Breast epithelium (tissue), 4 donors: ENCODE measurements around the gene GPR17. TPM values are rescaled to one million over a fixed set of nuclear protein-coding genes. Genes with fewer than 3 reads are reported as not detected.
A peak's percentile ranks its signal among the peaks of the same experiment; 100 is the strongest.

Experiments
- DNase-seq, 2 donors: peaks; one replicate each; pipeline ENCODE4 v3.0.0-alpha.2; 2019; ENCODE audit warnings: low spot score in 2 of 2
- H3K27ac ChIP-seq, 2 donors: fragments of 200-600 bp; sonication (generic) in 1 of 2; one replicate each; pipeline ENCODE4 v1.5.1; 2016 to 2019; ENCODE audit warnings: mild to moderate bottlenecking in 1 of 2
- H3K27me3 ChIP-seq, 2 donors: fragments of 200-600 bp; sonication (generic) in 1 of 2; one replicate each; pipeline versions ENCODE4 v1.5.1 to v1.6.0; 2017 to 2019; ENCODE audit warnings: control low read depth in 1 of 2, mild to moderate bottlenecking in 1 of 2
- H3K36me3 ChIP-seq: fragments of 200-600 bp; one replicate; pipeline ENCODE4 v1.5.1; 2019
- H3K4me1 ChIP-seq, 2 donors: fragments of 200-600 bp; sonication (generic); one replicate each; pipeline ENCODE4 v1.5.1; 2016 to 2019; ENCODE audit warnings: control low read depth in 1 of 2
- H3K4me3 ChIP-seq, 3 donors: fragments of 200-600 bp; sonication (generic); 1 replicate in 2 of 3; 2 replicates in 1 of 3; pipeline ENCODE4 v1.5.1; 2016 to 2019; ENCODE audit warnings: mild to moderate bottlenecking in 3 of 3, moderate library complexity in 2 of 3
- H3K9me3 ChIP-seq, 2 donors: fragments of 200-600 bp; sonication (generic) in 1 of 2; one replicate each; pipeline ENCODE4 v1.5.1; 2016 to 2019; ENCODE audit warnings: control low read depth in 1 of 2
- CTCF ChIP-seq, 3 donors: fragments of 450-650 bp; IDR thresholded peaks; one replicate each; pipeline ENCODE4 v1.5.1; 2016 to 2017; ENCODE audit warnings: antibody characterized with exemption in 3 of 3, mild to moderate bottlenecking in 3 of 3, moderate library complexity in 3 of 3
- POLR2A ChIP-seq: fragments of 450-650 bp; IDR thresholded peaks from one replicate; pipeline ENCODE4 v1.6.1; 2016; ENCODE audit warnings: antibody characterized with exemption, mild to moderate bottlenecking, moderate library complexity
- POLR2AphosphoS5 ChIP-seq, 3 donors: sonication (generic); formaldehyde crosslinking; IDR thresholded peaks; one replicate each; pipeline ENCODE4 v1.6.1; 2017; ENCODE audit warnings: antibody characterized with exemption in 3 of 3
- intact Hi-C: fragments of 100-400 bp; cut with DNase I; formaldehyde crosslinking; loops from one replicate; pipeline ENCODE4 v1.15.1; 2023; ENCODE audit warnings: low total_unique reads
- total RNA-seq, 3 donors: library from RNA; depleted of rRNA; stranded (reverse); fragments of >200 nt; gene quantifications; one replicate each; pipeline ENCODE4 v1.1.0, GENCODE V29; 2016

Gene GPR17
- total RNA-seq, 3 donors from 2014 or later: not detected

DNA sequence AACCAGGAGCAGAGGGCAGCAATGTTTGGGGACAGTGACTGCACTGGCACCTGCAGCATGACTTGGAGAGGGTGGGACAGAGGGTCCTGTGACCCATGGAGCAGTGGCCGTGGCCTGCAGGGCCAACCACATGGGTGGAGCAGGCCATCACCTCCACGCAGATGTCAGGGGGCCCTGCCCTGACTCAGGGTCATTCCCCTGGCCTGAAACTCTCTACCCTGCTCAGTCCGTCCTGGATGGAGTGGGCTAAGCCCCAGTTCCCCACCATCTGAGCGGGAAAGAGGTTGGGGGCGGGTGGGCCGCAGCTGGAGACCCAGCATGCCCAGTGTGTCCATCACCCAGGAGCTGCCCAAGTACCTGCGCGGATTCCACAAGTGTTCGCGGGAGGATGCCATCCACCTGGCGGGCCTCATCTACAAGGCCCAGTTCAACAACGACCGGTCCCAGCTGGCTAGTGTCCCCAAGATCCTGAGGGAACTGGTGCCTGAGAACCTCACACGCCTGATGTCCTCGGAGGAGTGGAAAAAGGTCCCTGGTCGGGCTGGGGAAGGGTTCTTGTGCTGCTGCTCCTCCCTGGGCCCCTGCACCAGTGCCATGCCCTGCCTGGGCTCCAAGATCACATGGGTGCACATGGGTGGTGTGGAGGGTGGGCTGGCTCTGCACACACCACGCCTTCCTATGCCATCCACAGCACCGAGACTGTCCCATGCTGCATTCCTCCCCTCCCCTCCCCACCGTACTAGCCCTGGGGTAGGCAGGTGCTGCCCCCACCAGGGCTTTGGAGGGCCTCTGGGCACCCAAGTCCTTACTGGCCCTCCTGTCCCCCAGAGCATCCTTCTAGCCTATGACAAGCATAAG lies 10.3 kb upstream of the GPR17 start:
- Histone ChIP-seq H3K4me1 (peaks cover 3 to 10% of the 10 kb centered on the region in 2 donors), H3K27ac (peak overlapping the region in 1 of 2 donors; percentile 93), H3K4me3 (no peak overlapping the region), H3K36me3 (no peaks in the 10 kb centered on the region), H3K9me3 (no peaks in the 10 kb centered on the region), H3K27me3 (no peaks in the 10 kb centered on the region)
- intact Hi-C loops: no loop called here
- TF ChIP-seq POLR2AphosphoS5 (IDR thresholded peaks at IDR 0.05) (no peak), POLR2A (no peak), CTCF (IDR thresholded peaks at IDR 0.05) (no peak)
- DNase-seq: no peak

GRCh38 chr2:127636248-127637235 lies 9.4 kb upstream of the GPR17 start:
- no peaks in the 10 kb centered on the region for H3K27me3 ChIP-seq
- H3K4me3 ChIP-seq: no peak overlapping the region
- TF ChIP-seq CTCF (IDR thresholded peaks at IDR 0.05) (no peak), POLR2A (no peak), POLR2AphosphoS5 (IDR thresholded peaks at IDR 0.05) (no peak)
- DNase-seq: no peak
- peak overlapping the region; percentile 66 to 93 for H3K27ac ChIP-seq
- intact Hi-C loops: no loop called here
- no peaks in the 10 kb centered on the region for H3K9me3 ChIP-seq
- peaks cover 3 to 10% of the 10 kb centered on the region in 2 donors for H3K4me1 ChIP-seq
- H3K36me3 ChIP-seq: no peaks in the 10 kb centered on the region

GRCh38 chr2:127637236-127637630 lies 8.7 kb upstream of the GPR17 start:
- TF ChIP-seq POLR2AphosphoS5 (IDR thresholded peaks at IDR 0.05) (no peak), POLR2A (no peak), CTCF (IDR thresholded peaks at IDR 0.05) (no peak)
- no peak overlapping the region for H3K4me3 ChIP-seq
- no peaks in the 10 kb centered on the region for H3K36me3 ChIP-seq
- H3K4me1 ChIP-seq: peaks cover 3 to 10% of the 10 kb centered on the region in 2 donors
- H3K9me3 ChIP-seq: no peaks in the 10 kb centered on the region
- H3K27me3 ChIP-seq: no peaks in the 10 kb centered on the region
- intact Hi-C loops: no loop called here
- DNase-seq: no peak
- peak overlapping the region; percentile 66 to 93 for H3K27ac ChIP-seq

DNA sequence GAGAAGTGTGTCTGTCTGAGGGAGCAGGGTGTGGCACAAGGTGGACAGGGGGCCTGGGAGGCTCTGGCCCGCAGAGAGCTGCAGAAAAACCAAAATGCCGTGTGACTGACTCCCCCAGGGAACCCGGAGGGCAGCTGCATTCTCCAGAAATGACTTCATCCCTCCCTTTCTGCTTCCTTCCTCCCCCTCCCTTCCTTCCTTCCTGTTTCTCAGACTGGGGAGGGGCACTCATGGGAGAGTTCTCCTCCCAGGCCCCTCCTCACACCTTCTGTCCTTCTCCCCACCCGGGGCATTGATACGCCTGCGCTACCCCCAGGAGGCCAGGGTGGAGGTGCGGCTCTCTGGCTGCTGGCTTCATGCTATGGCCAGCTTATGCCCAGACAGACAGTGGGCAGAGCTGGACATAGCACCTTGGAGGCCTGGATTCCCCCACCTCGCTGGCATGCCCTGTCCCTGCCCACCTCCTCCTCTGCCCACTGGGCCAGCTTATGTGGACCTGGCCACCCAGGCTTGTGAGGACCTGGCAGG lies 8.2 kb upstream of the GPR17 start:
- intact Hi-C loops: no loop called here
- Histone ChIP-seq H3K4me3 (no peak overlapping the region), H3K36me3 (no peaks in the 10 kb centered on the region), H3K27ac (peak overlapping the region; percentile 66 to 93), H3K27me3 (no peaks in the 10 kb centered on the region), H3K4me1 (peaks cover 3 to 10% of the 10 kb centered on the region in 2 donors), H3K9me3 (no peaks in the 10 kb centered on the region)
- no peak for DNase-seq
- TF ChIP-seq CTCF (IDR thresholded peaks at IDR 0.05): no peak
- TF ChIP-seq POLR2AphosphoS5 (IDR thresholded peaks at IDR 0.05): peak in 1 of 3 donors; percentile 16
- TF ChIP-seq POLR2A: no peak
